H54 (cell line): ENCODE measurements around the gene UQCC5.

Experiments used
- DNase-seq: peaks from one replicate; pipeline ENCODE4 v3.0.0; 2011; ENCODE audit warnings: low spot score, mixed read lengths; ENCODE audit not compliant: insufficient read length
- FAIRE-seq: peaks from 3 replicates; lab custom pipeline; 2011; peaks lifted over from hg19 to GRCh38; lab: Jason Lieb, UNC
- POLR2A ChIP-seq: IDR thresholded peaks from 2 replicates; pipeline ENCODE4 v1.6.1; 2011; ENCODE audit warnings: low read depth, mild to moderate bottlenecking, low read length

UQCC5 gene

GRCh38 chr3:52513281-52513680, 23.1 kb upstream of the UQCC5 start:
- FAIRE-seq (no peak), DNase-seq (no peak)
- no peak for TF ChIP-seq POLR2A

- DNase-seq (no peak), FAIRE-seq (no peak)
- TF ChIP-seq POLR2A = no peak
Observed at GRCh38 chr3:52514576-52514975, 21.8 kb upstream of the UQCC5 start.

GRCh38 chr3:52515192-52515591, 21.2 kb upstream of the UQCC5 start:
- DNase-seq (no peak), FAIRE-seq (no peak)
- TF ChIP-seq POLR2A = no peak

GRCh38 chr3:52516509-52517195, 19.8 kb upstream of the UQCC5 start:
- no peak for TF ChIP-seq POLR2A
- FAIRE-seq = no peak
- no peak for DNase-seq

- TF ChIP-seq POLR2A = no peak
- no peak for DNase-seq
- FAIRE-seq = no peak
Observed at GRCh38 chr3:52517796-52518722, 18.3 kb upstream of the UQCC5 start.

GRCh38 chr3:52518723-52519444, 17.5 kb upstream of the UQCC5 start:
- TF ChIP-seq POLR2A = no peak
- DNase-seq = no peak
- no peak for FAIRE-seq

GRCh38 chr3:52519445-52520140, 16.8 kb upstream of the UQCC5 start:
- no peak for DNase-seq
- no peak for FAIRE-seq
- no peak for TF ChIP-seq POLR2A

GRCh38 chr3:52520141-52520667, 16.2 kb upstream of the UQCC5 start:
- no peak for FAIRE-seq
- no peak for DNase-seq
- no peak for TF ChIP-seq POLR2A

- DNase-seq = no peak
- no peak for FAIRE-seq
- no peak for TF ChIP-seq POLR2A
Observed at GRCh38 chr3:52520716-52521487, 15.5 kb upstream of the UQCC5 start.

GRCh38 chr3:52521488-52521824, 14.9 kb upstream of the UQCC5 start:
- TF ChIP-seq POLR2A = no peak

GRCh38 chr3:52521881-52522650, 14.3 kb upstream of the UQCC5 start:
- no peak for DNase-seq
- FAIRE-seq = no peak
- no peak for TF ChIP-seq POLR2A

More at GRCh38 chr3:52521488-52521824, 14.9 kb upstream of the UQCC5 start:
- FAIRE-seq = no peak
- no peak for DNase-seq

GRCh38 chr3:52522651-52523251, 13.7 kb upstream of the UQCC5 start:
- DNase-seq (no peak), FAIRE-seq (no peak)
- no peak for TF ChIP-seq POLR2A
